K562 (cell line): ENCODE measurements around the gene ARHGEF4. TPM values are rescaled to one million over a fixed set of nuclear protein-coding genes. Genes with fewer than 3 reads are reported as not detected.

Source experiments
- ATAC-seq: fragments of 200-7000 bp; cut with Tn5 transposase; 3 replicates; pipeline ENCODE4 v1.9.1; 2020; ENCODE audit warnings: moderate library complexity
- BruUV-seq: library from RNA; stranded (reverse); fragments of 400-500 nt; replicated peaks from 2 replicates; lab custom pipeline; 2021; lab: Mats Ljungman, UMichigan
- CTCF ChIA-PET: fragments of 300-600 bp; formaldehyde crosslinking; extraction: SDS; loops from one replicate; lab custom pipeline; 2021; ENCODE audit warnings: low intra/inter-chr PET ratio; lab: Yijun Ruan, JAX
- POLR2A ChIA-PET: fragments of 300-600, 350-650 bp; sonication (Branson Sonifier 250); formaldehyde crosslinking; extraction: SDS; loops from one replicate; lab custom pipeline; 2021; ENCODE audit warnings: antibody characterized with exemption, inconsistent platforms; lab: Yijun Ruan, JAX
- DNase-seq, 4 experiments: peaks; one replicate each; pipeline versions ENCODE4 v3.0.0 to v3.0.0-alpha.2; 2011 to 2018; ENCODE audit warnings: low spot score in 3 of 4, mixed read lengths in 3 of 4; ENCODE audit errors: extremely low read depth in 1 of 4
- FAIRE-seq: peaks from 2 replicates; lab custom pipeline; 2011; peaks lifted over from hg19 to GRCh38; lab: Jason Lieb, UNC
- H2AFZ ChIP-seq: 2 replicates; pipeline ENCODE4 v1.6.0; 2011; ENCODE audit warnings: low read depth, low read length, control low read depth, inconsistent platforms
- H3K27ac ChIP-seq: fragments of 200-600 bp; 3 replicates; pipeline ENCODE4 v1.8.0; 2011; ENCODE audit warnings: low read depth, mild to moderate bottlenecking, control low read depth, inconsistent platforms, low read length, moderate library complexity, mixed read lengths; ENCODE audit errors: extremely low read depth
- H3K27me3 ChIP-seq, 2 experiments: fragments of 300-600 bp in 1 of 2; 2 replicates in 1 of 2; 3 replicates in 1 of 2; pipeline versions ENCODE4 v1.6.0 to v1.8.0; 2011; ENCODE audit warnings: inconsistent platforms in 2 of 2, low read length in 2 of 2, mild to moderate bottlenecking in 1 of 2, mixed read lengths in 1 of 2, moderate library complexity in 1 of 2; ENCODE audit not compliant: control insufficient read depth in 2 of 2, insufficient read depth in 2 of 2
- H3K36me3 ChIP-seq: fragments of 300-600 bp; 3 replicates; pipeline ENCODE4 v1.8.0; 2011; ENCODE audit warnings: mild to moderate bottlenecking, low read length, inconsistent platforms; ENCODE audit not compliant: control insufficient read depth, insufficient read depth
- H3K4me1 ChIP-seq, 2 experiments: fragments of 200-600 bp in 1 of 2; replicated peaks in 1 of 2; 2 replicates in 1 of 2; 3 replicates in 1 of 2; pipeline versions ENCODE4 v1.5.1 to v1.8.0; 2011; ENCODE audit warnings: inconsistent platforms in 2 of 2, low read length in 2 of 2, mild to moderate bottlenecking in 1 of 2, mixed read lengths in 1 of 2, moderate library complexity in 1 of 2; ENCODE audit not compliant: control insufficient read depth in 2 of 2, insufficient read depth in 2 of 2
- H3K4me2 ChIP-seq: 2 replicates; pipeline ENCODE4 v1.6.1; 2011; ENCODE audit warnings: low read length, control low read depth, inconsistent platforms, mixed read lengths; ENCODE audit not compliant: insufficient read depth
- H3K4me3 ChIP-seq: fragments of 200-600 bp; sonication (generic), shearing (Covaris generic); 2 replicates; pipeline ENCODE4 v1.5.1; 2016; ENCODE audit warnings: control low read depth, inconsistent platforms
- H3K79me2 ChIP-seq: fragments of 200-600 bp; 3 replicates; pipeline ENCODE4 v1.8.0; 2011; ENCODE audit warnings: low read length, inconsistent platforms; ENCODE audit not compliant: control insufficient read depth, insufficient read depth
- H3K9ac ChIP-seq, 2 experiments: 2 replicates each; pipeline versions ENCODE4 v1.6.0 to v1.6.1; 2011; ENCODE audit warnings: low read depth in 2 of 2, low read length in 2 of 2, control low read depth in 1 of 2, inconsistent platforms in 1 of 2, mild to moderate bottlenecking in 1 of 2, mixed read lengths in 1 of 2; ENCODE audit not compliant: insufficient read depth in 1 of 2
- H3K9me1 ChIP-seq: one replicate; pipeline ENCODE4 v1.6.0; 2011; ENCODE audit warnings: inconsistent platforms, mild to moderate bottlenecking, low read length, moderate library complexity; ENCODE audit not compliant: control insufficient read depth, insufficient read depth
- H3K9me3 ChIP-seq: replicated peaks from 2 replicates; pipeline ENCODE4 v1.5.1; 2011; ENCODE audit warnings: low read depth, low read length, inconsistent platforms; ENCODE audit not compliant: control insufficient read depth, insufficient read depth
- H4K20me1 ChIP-seq: replicated peaks from 2 replicates; pipeline ENCODE4 v1.6.1; 2011; ENCODE audit warnings: low read length, inconsistent platforms, mixed read lengths; ENCODE audit not compliant: control insufficient read depth, insufficient read depth
- ARID3B ChIP-seq: fragments of 250-450 bp; sonication (Bioruptor Pico); IDR thresholded peaks from 2 replicates; pipeline ENCODE4 v1.4.0; 2020; ENCODE audit warnings: borderline replicate concordance
- DNMT1 ChIP-seq: fragments of 450-650 bp; IDR thresholded peaks from 2 replicates; pipeline ENCODE4 v1.6.1; 2016; ENCODE audit warnings: antibody characterized with exemption, mild to moderate bottlenecking
- HOXB6 ChIP-seq: fragments of 250-450 bp; sonication (Bioruptor Pico); IDR thresholded peaks from 2 replicates; pipeline ENCODE4 v1.5.1; 2022; ENCODE audit warnings: mild to moderate bottlenecking, borderline replicate concordance
- NEUROD1 ChIP-seq: fragments of 150-350 bp; IDR thresholded peaks from 2 replicates; pipeline ENCODE4 v1.6.1; 2014; ENCODE audit warnings: borderline replicate concordance, low read length, low read depth; ENCODE audit not compliant: partially characterized antibody
- POLR3G ChIP-seq: IDR thresholded peaks from 2 replicates; pipeline ENCODE4 v1.6.1; 2011; ENCODE audit not compliant: insufficient read length, insufficient replicate concordance; ENCODE audit errors: extremely low read depth
- SLC30A9 ChIP-seq: fragments of 250-450 bp; sonication (Bioruptor Pico); IDR thresholded peaks from 2 replicates; pipeline ENCODE4 v1.8.0; 2022; ENCODE audit warnings: mild to moderate bottlenecking, moderate library complexity
- SMARCA5 ChIP-seq: fragments of 450-650 bp; IDR thresholded peaks from 2 replicates; pipeline ENCODE4 v1.6.1; 2016
- TOE1 ChIP-seq, 2 experiments: fragments of 450-650 bp in 1 of 2; sonication (generic) in 1 of 2; formaldehyde crosslinking in 1 of 2; IDR thresholded peaks; 2 replicates each; pipeline versions ENCODE4 v1.7.1 to v1.8.0; 2016 to 2022; ENCODE audit warnings: borderline replicate concordance in 2 of 2, mild to moderate bottlenecking in 2 of 2, antibody characterized with exemption in 1 of 2, inconsistent platforms in 1 of 2, low read depth in 1 of 2, missing genetic modification reagents in 1 of 2, moderate library complexity in 1 of 2
- XRCC5 ChIP-seq: fragments of 200-400 bp; formaldehyde crosslinking; IDR thresholded peaks from 2 replicates; pipeline ENCODE4 v1.6.1; 2017; ENCODE audit warnings: low read depth, mild to moderate bottlenecking, low read length
- ZBED1 ChIP-seq: IDR thresholded peaks from 2 replicates; pipeline ENCODE4 v1.6.1; 2014
- ZNF507 ChIP-seq: conservative IDR thresholded peaks from 2 replicates; pipeline ENCODE4 v1.6.1; 2017; ENCODE audit warnings: missing genetic modification characterization, missing compliant biosample characterization
- ZNF592 ChIP-seq: fragments of 450-650 bp; IDR thresholded peaks from 2 replicates; pipeline ENCODE4 v1.6.1; 2017; ENCODE audit warnings: antibody characterized with exemption, mild to moderate bottlenecking
- ZNF780A ChIP-seq: fragments of 250-450 bp; sonication (Bioruptor Pico); IDR thresholded peaks from 2 replicates; pipeline ENCODE4 v1.5.0; 2021; ENCODE audit warnings: mild to moderate bottlenecking
- WGBS: fragments of 100-300 bp; shearing (Covaris generic); methylation state at CpG from one replicate; pipeline ENCODE4 v1.1.6; 2016; ENCODE audit warnings: low coverage, mixed read lengths; ENCODE audit not compliant: insufficient coverage; ENCODE audit errors: missing lambda C conversion rate; 5-methylcytosine and 5-hydroxymethylcytosine counted together
- in situ Hi-C: fragments of 300-500 bp; cut with MboI; formaldehyde crosslinking; loops from 4 replicates; pipeline ENCODE4 v1.15.0; 2018; ENCODE audit warnings: inconsistent platforms, mixed read lengths
- intact Hi-C: fragments of 100-400 bp; cut with micrococcal nuclease; formaldehyde crosslinking; loops from 2 replicates; pipeline ENCODE4 v1.14.2; 2022
- polyA plus RNA-seq, 8 experiments: library from polyadenylated mRNA; depleted of rRNA in 4 of 8; stranded (reverse) in 5 of 8; unstranded in 3 of 8; fragments of >200 nt; fragmentation: Nextera tagmentation in 2 of 8; fragmentation: Illumina TruSeq in 1 of 8; extraction: Ambion mirVana in 2 of 8; extraction: Trizol in 1 of 8; gene quantifications; 2 replicates each; pipeline versions ENCODE4 v1.2.1 to v1.2.3, GENCODE V29; 2011 to 2014; ENCODE audit warnings: inconsistent platforms in 1 of 8, missing spikeins in 1 of 8
- total RNA-seq, 7 experiments: library from RNA; depleted of rRNA in 6 of 7; stranded (reverse); fragments of >200 nt in 6 of 7; fragmentation: Illumina TruSeq in 2 of 7; extraction: Trizol in 2 of 7; gene quantifications; 2 replicates each; pipeline versions ENCODE4 v1.2.1 to v1.2.3, GENCODE V29; 2011 to 2021; ENCODE audit warnings: low replicate concordance in 1 of 7

ARHGEF4 gene
- total and polyA plus RNA-seq, 9 of the 15 experiments (the other 6 are each of a cell fraction or from before 2014, with no cell fraction given), result not detected

GRCh38 chr2:131058214-131058843 lies 221.6 kb downstream of the ARHGEF4 start:
- no peak overlapping the region for H3K4me3 ChIP-seq
- peaks cover 20% of the 10 kb centered on the region; the same call in 1 of the 2 replicates for H4K20me1 ChIP-seq
- H2AFZ ChIP-seq, result no peak overlapping the region
- H3K9ac ChIP-seq, result no peak overlapping the region
- peaks cover 69% of the 10 kb centered on the region for H3K79me2 ChIP-seq
- in situ Hi-C loops, result no loop called here
- BruUV-seq, result no TSS peak
- no peak for ATAC-seq
- 84% methylated on average over 8 of the region's 8 CpGs for WGBS
- no peak overlapping the region for H3K4me2 ChIP-seq
- intact Hi-C loops, result no loop called here
- no peaks in the 10 kb centered on the region; a peak in 1 of 5 replicates for H3K4me1 ChIP-seq
- ChIA-PET CTCF (no interaction called here), POLR2A (interaction anchor here (0.6 to 0.9 kb wide), 2 partner anchors 10 kb away, joined by 3 read pairs; no protein-coding TSS in a partner anchor)
- H3K27me3 ChIP-seq, result no peaks in the 10 kb centered on the region
- DNase-seq, result no peak
- H3K27ac ChIP-seq, result no peak overlapping the region
- no peak for FAIRE-seq
- H3K9me3 ChIP-seq, result no peaks in the 10 kb centered on the region
- TF ChIP-seq TOE1 (IDR thresholded peaks at IDR 0.05; ENCODE audit: borderline replicate concordance) (no peak), TOE1 (CRISPR knock-in tag; IDR thresholded peaks at IDR 0.05; ENCODE audit: borderline replicate concordance, low read depth) (no peak), DNMT1 (no peak), XRCC5 (no peak), HOXB6 (CRISPR knock-in tag) (no peak), ARID3B (CRISPR knock-in tag) (no peak), NEUROD1 (no peak), ZNF507 (tag) (no peak), ZNF780A (CRISPR knock-in tag) (no peak), ZBED1 (no peak), SMARCA5 (no peak), POLR3G (no peak), SLC30A9 (CRISPR knock-in tag) (no peak), ZNF592 (no peak)
- TF ChIP-seq, all 486 proteins: peak for 0
- no peaks in the 10 kb centered on the region for H3K9me1 ChIP-seq
- H3K36me3 ChIP-seq, result peaks cover 81% of the 10 kb centered on the region
